ENCODE measurements around the gene MYRF. TPM values are rescaled to one million over a fixed set of nuclear protein-coding genes. Genes with fewer than 3 reads are reported as not detected.
A peak's percentile ranks its signal among the peaks of the same experiment; 100 is the strongest.

MYRF gene
- total and polyA plus RNA-seq, 2 donors (not counting 1 experiment from before 2014, with no cell fraction given), result 0.27 to 0.34 TPM

- POLR2A ChIA-PET, result no interaction called here
- Histone ChIP-seq H3K9ac (ENCODE audit: low read length) (no peak overlapping the region), H3K4me2 (replicated peaks; ENCODE audit: low read depth, low read length, poor library complexity, severe bottlenecking) (no peak overlapping the region), H3K9me3 (ENCODE audit: control extremely low read depth in 1 of 3, control insufficient read depth in 2 of 3, insufficient read depth in 1 of 3, low read length in 2 of 3) (peaks cover 0 to 2% (median 0%) of the 10 kb centered on the region in 3 donors), H3K4me3 (ENCODE audit: control extremely low read depth in 1 of 5, extremely low read depth in 1 of 5, insufficient read depth in 1 of 5, low read depth in 2 of 5, low read length in 4 of 5) (no peak overlapping the region), H3K27me3 (replicated peaks in 1 of 4; ENCODE audit: control extremely low read depth in 1 of 4, control insufficient read depth in 3 of 4, insufficient read depth in 4 of 4, low read length in 3 of 4) (peaks cover 0 to 35% (median 13%) of the 10 kb centered on the region in 4 experiments), H3K4me1 (ENCODE audit: control insufficient read depth in 2 of 2, insufficient read depth in 2 of 2, low read length in 2 of 2) (peaks cover 4 to 5% of the 10 kb centered on the region in 2 donors), H3K79me2 (ENCODE audit: control insufficient read depth, insufficient read depth, low read length) (no peaks in the 10 kb centered on the region), H3K36me3 (replicated peaks in 1 of 2; ENCODE audit: control extremely low read depth in 1 of 2, control insufficient read depth in 1 of 2, extremely low read depth in 1 of 2, insufficient read depth in 2 of 2, low read length in 1 of 2) (no peaks in the 10 kb centered on the region), H3K27ac (ENCODE audit: low read length in 2 of 2) (no peak overlapping the region), H4K20me1 (ENCODE audit: control insufficient read depth, insufficient read depth, low read length, poor library complexity, severe bottlenecking) (no peaks in the 10 kb centered on the region), H2AFZ (ENCODE audit: insufficient read depth, low read depth, low read length, poor library complexity, severe bottlenecking) (peak overlapping the region; percentile 28)
- TF ChIP-seq EZH2 (IDR thresholded peaks at IDR 0.05; ENCODE audit: borderline replicate concordance, insufficient read depth, low read depth, low read length, poor library complexity, severe bottlenecking), result no peak
- TF ChIP-seq CTCF (IDR thresholded peaks at IDR 0.05), result peak; percentile 76
- Mint-ChIP-seq H3K27ac (no peak overlapping the region), H3K27me3 (peaks cover 21% of the 10 kb centered on the region), H3K4me3 (no peak overlapping the region), H3K4me1 (peaks cover 2% of the 10 kb centered on the region), H3K9me3 (ENCODE audit: insufficient read depth) (no peaks in the 10 kb centered on the region)
- peak; percentile 48 for ATAC-seq (ENCODE audit: low read depth)
- 60% methylated on average over 14 of the region's 19 CpGs for WGBS (ENCODE audit: insufficient coverage)
- CTCF ChIA-PET, result interaction anchor here (0.7 to 6.6 kb wide), 10 partner anchors 12 to 564 kb away, joined by 3 to 69 read pairs (median 4); no protein-coding TSS in a partner anchor
- intact Hi-C loops (cut with micrococcal nuclease), result loop anchor here (5.0 kb wide), 1 partner anchor 565 kb away; no protein-coding TSS in a partner anchor
- peak; percentile 60 for DNase-seq
Measured at GRCh38 chr11:61747192-61747966, 5.1 kb upstream of the MYRF start.

DNA sequence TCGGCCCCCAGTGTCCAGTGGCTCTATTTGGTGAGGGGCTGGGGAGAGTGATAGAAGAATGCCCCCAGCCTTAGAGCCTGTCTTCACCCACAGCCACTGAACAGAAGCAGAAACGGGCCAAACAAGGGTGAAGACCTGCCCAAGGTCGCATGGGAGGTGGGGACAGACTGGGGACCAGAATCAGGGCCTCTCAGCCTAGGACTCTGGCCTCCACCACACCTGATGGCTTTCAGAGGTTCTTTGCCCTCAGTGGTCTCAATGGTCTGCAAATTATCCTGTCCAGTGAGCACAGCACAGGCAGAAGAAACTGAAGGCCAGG is 4.5 kb upstream of the MYRF start:
- no peak overlapping the region for H3K27ac Mint-ChIP-seq
- WGBS (ENCODE audit: insufficient coverage), result 60% methylated on average over 1 of the region's 3 CpGs
- peaks cover 4% of the 10 kb centered on the region for H3K4me1 Mint-ChIP-seq
- DNase-seq (no peak), ATAC-seq (ENCODE audit: low read depth) (no peak)
- TF ChIP-seq CTCF (IDR thresholded peaks at IDR 0.05), result peak; percentile 46
- no peak for TF ChIP-seq EZH2 (IDR thresholded peaks at IDR 0.05; ENCODE audit: borderline replicate concordance, insufficient read depth, low read depth, low read length, poor library complexity, severe bottlenecking)
- no peaks in the 10 kb centered on the region for H3K79me2 ChIP-seq (ENCODE audit: control insufficient read depth, insufficient read depth, low read length)
- no peaks in the 10 kb centered on the region for H3K9me3 Mint-ChIP-seq (ENCODE audit: insufficient read depth)
- no peak overlapping the region for H3K4me3 ChIP-seq (ENCODE audit: control extremely low read depth in 1 of 5, extremely low read depth in 1 of 5, insufficient read depth in 1 of 5, low read depth in 2 of 5, low read length in 4 of 5)
- ChIA-PET POLR2A (no interaction called here), CTCF (interaction anchor here (0.7 to 6.6 kb wide), 9 partner anchors 12 to 563 kb away, joined by 3 to 69 read pairs (median 4); no protein-coding TSS in a partner anchor)
- peaks cover 0 to 39% (median 15%) of the 10 kb centered on the region in 4 experiments for H3K27me3 ChIP-seq (replicated peaks in 1 of 4; ENCODE audit: control extremely low read depth in 1 of 4, control insufficient read depth in 3 of 4, insufficient read depth in 4 of 4, low read length in 3 of 4)
- no peaks in the 10 kb centered on the region for H4K20me1 ChIP-seq (ENCODE audit: control insufficient read depth, insufficient read depth, low read length, poor library complexity, severe bottlenecking)
- H3K9ac ChIP-seq (ENCODE audit: low read length), result no peak overlapping the region
- H3K4me2 ChIP-seq (replicated peaks; ENCODE audit: low read depth, low read length, poor library complexity, severe bottlenecking), result no peak overlapping the region
- no peak overlapping the region for H3K27ac ChIP-seq (ENCODE audit: low read length in 2 of 2)
- peaks cover 0 to 2% (median 0%) of the 10 kb centered on the region in 3 donors for H3K9me3 ChIP-seq (ENCODE audit: control extremely low read depth in 1 of 3, control insufficient read depth in 2 of 3, insufficient read depth in 1 of 3, low read length in 2 of 3)
- intact Hi-C loops (cut with micrococcal nuclease), result loop anchor here (5.0 kb wide), 1 partner anchor 564 kb away; no protein-coding TSS in a partner anchor
- peaks cover 8 to 9% of the 10 kb centered on the region in 2 donors for H3K4me1 ChIP-seq (ENCODE audit: control insufficient read depth in 2 of 2, insufficient read depth in 2 of 2, low read length in 2 of 2)
- peaks cover 23% of the 10 kb centered on the region for H3K27me3 Mint-ChIP-seq
- H3K36me3 ChIP-seq (replicated peaks in 1 of 2; ENCODE audit: control extremely low read depth in 1 of 2, control insufficient read depth in 1 of 2, extremely low read depth in 1 of 2, insufficient read depth in 2 of 2, low read length in 1 of 2), result no peaks in the 10 kb centered on the region
- no peak overlapping the region for H3K4me3 Mint-ChIP-seq
- peak overlapping the region; percentile 28 for H2AFZ ChIP-seq (ENCODE audit: insufficient read depth, low read depth, low read length, poor library complexity, severe bottlenecking)

All from B cell (primary cell).